ENCODE measurements around the gene RNF183. TPM values are rescaled to one million over a fixed set of nuclear protein-coding genes. Genes with fewer than 3 reads are reported as not detected.

Gene RNF183, protein sequence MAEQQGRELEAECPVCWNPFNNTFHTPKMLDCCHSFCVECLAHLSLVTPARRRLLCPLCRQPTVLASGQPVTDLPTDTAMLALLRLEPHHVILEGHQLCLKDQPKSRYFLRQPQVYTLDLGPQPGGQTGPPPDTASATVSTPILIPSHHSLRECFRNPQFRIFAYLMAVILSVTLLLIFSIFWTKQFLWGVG
- not detected in 5 replicates for total RNA-seq (2022; extraction: Qiagen RNA extraction; ENCODE audit: low read depth)

DNA sequence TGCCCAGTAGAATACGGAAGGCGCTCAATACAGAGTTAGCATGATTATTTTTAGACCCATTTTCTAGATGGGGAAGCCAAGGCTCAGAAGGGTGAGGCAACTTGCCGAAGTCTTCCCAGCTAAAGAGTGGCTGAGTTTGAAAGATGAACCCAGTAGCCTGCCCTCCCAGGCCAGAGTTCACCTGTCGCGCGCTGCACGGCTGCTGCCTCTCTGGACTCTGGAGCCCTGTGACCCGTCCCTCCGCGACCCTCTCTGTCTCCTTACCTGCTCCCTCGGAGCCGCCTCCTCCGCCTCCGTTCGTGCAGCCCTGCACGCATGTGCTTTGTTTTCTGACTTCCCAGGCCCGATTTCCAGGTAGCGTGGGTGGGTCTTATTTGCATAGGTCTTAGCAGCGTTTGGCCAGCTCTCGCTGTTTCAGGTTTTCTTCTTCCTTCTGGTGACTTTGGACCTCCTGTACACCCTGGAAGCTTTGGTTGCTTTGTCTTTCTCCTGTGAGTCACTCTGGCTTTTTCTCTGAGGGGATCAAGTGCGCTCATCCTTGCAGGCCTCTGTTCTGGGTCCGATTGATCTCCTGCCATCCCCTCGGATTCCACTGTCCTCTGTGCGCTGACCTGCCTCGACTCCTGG is at the start of gene RNF183:
Gene RNF183 (minus strand): TSS at position 585 of the 627 bp plus-strand sequence. CDS start 5,192 bp downstream, outside the sequence.

DNA sequence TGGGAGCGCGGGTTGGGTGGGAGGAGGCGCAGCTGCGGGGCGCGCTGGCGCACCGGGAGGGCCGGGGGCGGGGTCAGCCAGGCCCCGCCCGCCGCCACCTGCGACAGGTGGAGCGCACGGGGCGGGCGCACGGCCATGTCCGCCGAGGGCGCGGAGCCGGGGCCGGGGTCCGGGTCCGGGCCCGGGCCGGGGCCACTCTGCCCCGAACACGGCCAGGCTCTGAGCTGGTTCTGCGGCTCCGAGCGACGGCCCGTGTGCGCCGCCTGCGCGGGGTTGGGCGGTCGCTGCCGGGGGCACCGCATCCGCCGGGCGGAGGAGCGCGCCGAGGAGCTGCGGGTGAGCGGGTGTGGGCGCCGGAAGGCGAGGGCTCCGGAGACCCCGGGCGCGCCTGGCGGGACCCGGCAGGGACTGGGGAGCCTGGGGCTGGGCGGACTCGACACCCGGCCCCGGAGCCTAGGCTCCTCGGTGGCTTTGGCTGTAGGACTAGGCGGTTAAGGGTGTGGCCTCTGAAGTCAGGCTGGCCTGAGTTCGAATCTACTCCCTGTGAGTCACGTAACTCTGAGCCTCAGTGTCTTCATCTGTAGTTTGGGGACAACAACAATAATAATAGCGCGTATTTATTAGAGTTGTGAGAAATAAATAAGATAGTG is 46.4 kb upstream of the RNF183 start, which contains the start of gene BSPRY:
Gene BSPRY (plus strand): TSS at position 97 of the 650 bp plus-strand sequence. CDS start 39 bp downstream, at position 136.

DNA sequence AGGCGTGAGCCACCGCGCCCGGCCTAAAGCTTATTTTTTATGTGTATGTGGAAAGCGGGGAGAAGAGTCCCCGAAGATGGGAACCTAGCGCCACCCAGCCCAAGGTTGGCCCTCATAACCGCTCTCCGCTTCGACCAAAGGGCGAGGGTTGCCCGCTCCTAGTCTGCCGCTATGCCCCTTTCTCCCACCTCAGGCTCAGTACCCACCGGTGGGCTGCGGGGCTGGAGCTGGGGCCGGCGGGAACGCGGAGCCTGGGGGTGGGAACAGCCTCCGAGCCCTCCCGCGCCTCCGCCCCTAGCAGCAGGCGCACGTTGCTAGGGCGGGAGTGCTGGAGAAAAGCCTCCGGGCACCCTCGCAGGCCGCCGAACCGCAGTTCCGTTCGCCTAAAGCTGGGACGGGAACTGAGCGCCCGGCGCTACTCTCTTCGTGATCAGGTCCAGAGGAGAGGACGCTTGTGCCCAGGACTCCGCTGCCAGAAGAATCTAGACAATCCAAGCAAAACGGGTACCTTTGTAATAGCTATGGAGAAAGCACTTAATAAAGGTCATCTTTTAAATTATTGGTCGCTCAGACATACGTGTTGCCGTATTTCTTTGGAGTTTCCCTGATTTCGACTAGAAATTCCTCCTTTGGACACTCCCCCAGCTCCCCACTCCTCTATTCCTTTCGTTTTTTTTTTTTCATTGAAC is 37.0 kb upstream of the RNF183 start, which contains the start of gene WDR31:
Gene WDR31 (minus strand): TSS at position 265 of the 689 bp plus-strand sequence. CDS start 8,253 bp downstream, outside the sequence.

DNA sequence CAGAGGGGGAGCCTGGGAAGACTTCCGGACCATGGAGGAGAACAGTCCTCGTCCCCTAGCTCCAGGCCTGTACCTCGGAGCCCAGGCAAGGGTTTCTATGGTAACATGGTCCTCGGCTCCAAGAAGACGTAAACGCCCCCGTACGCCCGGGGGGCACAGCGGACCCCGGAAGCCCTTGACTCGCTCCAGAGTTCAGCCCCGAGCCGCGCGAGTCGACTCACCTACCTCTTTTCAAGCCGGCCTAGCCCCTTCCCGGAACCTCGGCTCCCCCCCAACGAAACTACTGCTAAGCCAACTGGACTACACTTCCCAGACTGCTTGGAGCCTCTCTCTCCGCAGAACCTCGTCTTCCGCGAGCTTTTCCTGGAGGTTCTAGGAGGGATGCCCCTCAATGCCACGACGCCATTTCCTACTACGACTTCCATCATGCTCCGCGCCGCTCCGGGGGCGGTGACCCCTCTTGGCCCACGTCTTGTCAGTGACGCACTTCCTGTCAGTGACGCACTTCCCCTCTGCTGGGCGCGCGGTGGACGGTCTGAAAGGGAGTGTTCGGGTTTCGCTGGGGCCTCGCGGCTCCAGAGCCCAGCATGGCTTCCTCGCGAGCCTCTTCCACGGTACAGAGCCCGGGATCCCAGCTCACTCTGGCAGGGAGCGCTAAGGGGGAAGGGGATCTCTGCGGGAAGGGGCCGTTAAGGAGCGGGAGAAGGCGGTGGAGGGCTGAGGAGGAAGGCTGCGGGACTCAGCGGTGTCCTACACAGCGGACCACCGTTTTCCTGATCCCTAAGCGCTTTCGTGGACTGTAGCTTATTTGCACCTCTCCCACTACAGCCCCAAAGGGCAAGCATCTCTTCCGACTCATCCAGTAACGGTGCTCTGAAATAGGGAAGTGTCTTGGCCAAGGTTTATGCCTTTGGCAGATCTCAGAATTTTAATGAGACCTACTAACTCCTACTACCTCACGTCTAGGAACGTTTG is 27.7 kb downstream of the RNF183 start, which contains the start of the genes CDC26 and PRPF4:
Gene CDC26 (minus strand): TSS at position 416 of the 975 bp plus-strand sequence. CDS start 3,065 bp downstream, outside the sequence.
Gene PRPF4 (plus strand): TSS at position 502 of the 975 bp plus-strand sequence. CDS start 86 bp downstream, at position 588.

Other genes with a start within 250 kb of the RNF183 start
- 1.4 to 2.1 TPM (median 1.5 TPM) in 5 replicates for gene ZFP37, start 246.7 kb downstream of the RNF183 start, total RNA-seq (2022; extraction: Qiagen RNA extraction; ENCODE audit: low read depth)
- 6.9 to 8.5 TPM (median 7.5 TPM) in 5 replicates for gene SLC31A2, start 152.4 kb downstream of the RNF183 start, total RNA-seq (2022; extraction: Qiagen RNA extraction; ENCODE audit: low read depth)
- 15.8 to 19.2 TPM (median 17.1 TPM) in 5 replicates for gene FKBP15, start 82.1 kb downstream of the RNF183 start, total RNA-seq (2022; extraction: Qiagen RNA extraction; ENCODE audit: low read depth)
- 17.9 to 22.7 TPM (median 18.5 TPM) in 5 replicates for gene SLC31A1, start 81.8 kb downstream of the RNF183 start, total RNA-seq (2022; extraction: Qiagen RNA extraction; ENCODE audit: low read depth)
- 45.4 to 68.8 TPM (median 49.0 TPM) in 5 replicates for gene CDC26, start 27.8 kb downstream of the RNF183 start, total RNA-seq (2022; extraction: Qiagen RNA extraction; ENCODE audit: low read depth)
- 54.4 to 59.6 TPM (median 56.4 TPM) in 5 replicates for gene PRPF4, start 27.7 kb downstream of the RNF183 start, total RNA-seq (2022; extraction: Qiagen RNA extraction; ENCODE audit: low read depth)
- 0.94 to 1.5 TPM (median 1.2 TPM) in 5 replicates for gene WDR31, start 36.9 kb upstream of the RNF183 start, total RNA-seq (2022; extraction: Qiagen RNA extraction; ENCODE audit: low read depth)
- 0.06 to 0.10 TPM in 2 of 5 replicates, not detected in the others for gene BSPRY, start 46.2 kb upstream of the RNF183 start, total RNA-seq (2022; extraction: Qiagen RNA extraction; ENCODE audit: low read depth)
- 14.5 to 28.6 TPM (median 23.9 TPM) in 5 replicates for gene HDHD3, start 73.6 kb upstream of the RNF183 start, total RNA-seq (2022; extraction: Qiagen RNA extraction; ENCODE audit: low read depth)
- gene ALAD, start 97.9 kb upstream of the RNF183 start, total RNA-seq (2022; extraction: Qiagen RNA extraction; ENCODE audit: low read depth) = 10.4 to 17.4 TPM (median 14.8 TPM) in 5 replicates
- gene POLE3, start 107.3 kb upstream of the RNF183 start, total RNA-seq (2022; extraction: Qiagen RNA extraction; ENCODE audit: low read depth) = 106 to 120 TPM (median 112 TPM) in 5 replicates
- 0.33 to 1.1 TPM (median 0.41 TPM) in 5 replicates for gene C9orf43, start 107.4 kb upstream of the RNF183 start, total RNA-seq (2022; extraction: Qiagen RNA extraction; ENCODE audit: low read depth)
- gene RGS3, start 160.4 kb upstream of the RNF183 start, total RNA-seq (2022; extraction: Qiagen RNA extraction; ENCODE audit: low read depth) = 17.2 to 24.4 TPM (median 21.5 TPM) in 5 replicates